Renal cortex interstitium (tissue), 15 donors: Measurements from ENCODE around the gene ADGRD2. TPM values are rescaled to one million over a fixed set of nuclear protein-coding genes. Genes with fewer than 3 reads are reported as not detected.
"Not testable (repeated sequence)": the region's sequence is repeated elsewhere in the genome, so short reads cannot be mapped to it uniquely, and the experiment has no call there.

Experiments
- DNase-seq, 11 donors: peaks; one replicate each; pipeline ENCODE4 v3.0.0-alpha.2; 2013; ENCODE audit warnings: low read depth in 9 of 11, low spot score in 4 of 11; ENCODE audit errors: extremely low read depth in 1 of 11
- long read RNA-seq, 16 experiments: transcript quantifications; one replicate each; lab custom pipeline, GENCODE V29; 2026
- polyA plus RNA-seq, 3 donors: library from polyadenylated mRNA; unstranded; fragments of 120-200 nt; gene quantifications; one replicate each; pipeline ENCODE4 v1.2.1, GENCODE V29; 2013; ENCODE audit not compliant: insufficient read length in 3 of 3

The ADGRD2 gene
- under 1 TPM in 2 of 3 donors, not detected in 1; 0.16 to 0.17 TPM for polyA plus RNA-seq
- long read RNA-seq, donor 1, partial matches to known transcripts, result 0 of 1 reads
- long read RNA-seq, donor 1, other reads (novel, unspliced or antisense), result 0 of 1 reads
- long read RNA-seq, donor 2, partial matches to known transcripts, result 0 of 1 reads
- long read RNA-seq, donor 2, other reads (novel, unspliced or antisense), result 0 of 1 reads
- long read RNA-seq, donor 3, partial matches to known transcripts, result 0 of 1 reads
- long read RNA-seq, donor 3, other reads (novel, unspliced or antisense), result 0 of 1 reads
- long read RNA-seq, donor 4, result 0 reads
- long read RNA-seq, donor 5, result 0 reads
- long read RNA-seq, donor 6, result 0 reads
- long read RNA-seq, donor 7, result 0 reads
- long read RNA-seq, donor 8, result 0 reads
- long read RNA-seq, donor 9, result 0 reads
- long read RNA-seq, donor 10, result 0 reads
- long read RNA-seq, donor 11, result 0 reads
- long read RNA-seq, donor 12, result 0 reads
- long read RNA-seq, donor 13, result 0 reads
- long read RNA-seq, donor 14, result 0 reads
- long read RNA-seq, donor 15, result 0 reads
- long read RNA-seq, donor 16, result 0 reads

GRCh38 chr9:124450241-124450924, at the start of gene ADGRD2:
Gene ADGRD2 (plus strand): TSS chr9:124450451. CDS start chr9:124451667, 1,216 bp downstream.
- peak in 8 of 11 donors; percentile 16 to 43 (median 27) for DNase-seq

- DNase-seq, result no peak
These were observed 47.0 kb upstream of the ADGRD2 start for GRCh38 chr9:124403246-124403645.

GRCh38 chr9:124409410-124409809, 40.8 kb upstream of the ADGRD2 start:
- no peak for DNase-seq

- no peak for DNase-seq
These were observed 39.8 kb upstream of the ADGRD2 start for GRCh38 chr9:124410321-124410913.

- no peak for DNase-seq
These were observed 38.6 kb upstream of the ADGRD2 start for GRCh38 chr9:124411514-124412227.

GRCh38 chr9:124412228-124412575, 38.0 kb upstream of the ADGRD2 start:
- DNase-seq, result no peak

- DNase-seq, result no peak
These were observed 35.6 kb upstream of the ADGRD2 start for GRCh38 chr9:124414612-124415011.

- peak; percentile 86 to 97 (median 93) for DNase-seq
These were observed 35.0 kb upstream of the ADGRD2 start, which contains the start of gene PSMB7 for GRCh38 chr9:124415102-124415851. Gene PSMB7 (minus strand): TSS chr9:124415442. CDS start chr9:124415425, 17 bp downstream.

GRCh38 chr9:124415852-124416484, 34.3 kb upstream of the ADGRD2 start:
- no peak for DNase-seq

GRCh38 chr9:124419832-124420489, 30.3 kb upstream of the ADGRD2 start:
- no peak for DNase-seq

- no peak for DNase-seq
These were observed 29.2 kb upstream of the ADGRD2 start for GRCh38 chr9:124420991-124421543.

GRCh38 chr9:124423155-124423554, 27.1 kb upstream of the ADGRD2 start:
- DNase-seq, result no peak

- no peak for DNase-seq
These were observed 26.7 kb upstream of the ADGRD2 start for GRCh38 chr9:124423591-124423990.

- DNase-seq, result not testable (repeated sequence)
These were observed 24.5 kb upstream of the ADGRD2 start for GRCh38 chr9:124425733-124426132.

GRCh38 chr9:124426361-124426760, 23.9 kb upstream of the ADGRD2 start:
- no peak for DNase-seq

GRCh38 chr9:124427281-124427680, 23.0 kb upstream of the ADGRD2 start:
- no peak for DNase-seq
